GM23338 (cell line): ENCODE data around the gene CDH4. TPM values are rescaled to one million over a fixed set of nuclear protein-coding genes. Genes with fewer than 3 reads are reported as not detected.

ENCODE experiments used
- ATAC-seq: fragments of 200-7000 bp; cut with Tn5 transposase; 3 replicates; pipeline ENCODE4 v1.9.1; 2020
- DNase-seq: peaks from one replicate; pipeline ENCODE4 v3.0.0-alpha.2; 2015; ENCODE audit warnings: low spot score
- H2AFZ ChIP-seq: fragments of 200-600 bp; sonication (generic); 2 replicates; pipeline ENCODE4 v1.8.0; 2016; ENCODE audit warnings: antibody characterized with exemption, mild to moderate bottlenecking, moderate library complexity
- H3F3A ChIP-seq: fragments of 200-600 bp; sonication (generic); replicated peaks from 2 replicates; pipeline ENCODE4 v1.8.0; 2017; ENCODE audit warnings: antibody characterized with exemption, mixed run types, low read depth
- H3K27ac ChIP-seq: fragments of 200-600 bp; sonication (generic); 2 replicates; pipeline ENCODE4 v1.6.1; 2016; ENCODE audit warnings: low read depth
- H3K27me3 ChIP-seq: fragments of 200-600 bp; sonication (generic); 2 replicates; pipeline ENCODE4 v1.8.0; 2016; ENCODE audit warnings: mild to moderate bottlenecking, mixed run types, moderate library complexity; ENCODE audit not compliant: insufficient read depth
- H3K36me3 ChIP-seq: fragments of 200-600 bp; sonication (generic); 2 replicates; pipeline ENCODE4 v1.8.0; 2016; ENCODE audit warnings: mild to moderate bottlenecking; ENCODE audit not compliant: insufficient read depth
- H3K4me1 ChIP-seq: fragments of 200-600 bp; sonication (generic); 2 replicates; pipeline ENCODE4 v1.8.0; 2016; ENCODE audit warnings: mild to moderate bottlenecking, moderate library complexity; ENCODE audit not compliant: insufficient read depth
- H3K4me2 ChIP-seq: fragments of 200-600 bp; sonication (generic); 2 replicates; pipeline ENCODE4 v1.7.1; 2017; ENCODE audit warnings: mixed run types
- H3K4me3 ChIP-seq: fragments of 200-600 bp; sonication (generic); 2 replicates; pipeline ENCODE4 v1.6.1; 2016; ENCODE audit warnings: mixed run types
- H3K79me2 ChIP-seq: fragments of 200-600 bp; sonication (generic); replicated peaks from 2 replicates; pipeline ENCODE4 v1.8.0; 2017; ENCODE audit warnings: mild to moderate bottlenecking; ENCODE audit not compliant: insufficient read depth
- H3K9me2 ChIP-seq: fragments of 200-600 bp; sonication (generic); 2 replicates; pipeline ENCODE4 v1.8.0; 2017; ENCODE audit not compliant: insufficient read depth
- H4K20me1 ChIP-seq: fragments of 200-600 bp; sonication (generic); replicated peaks from 2 replicates; pipeline ENCODE4 v1.8.0; 2017; ENCODE audit warnings: mild to moderate bottlenecking; ENCODE audit not compliant: insufficient read depth
- H3K27ac Mint-ChIP-seq: 2 replicates; pipeline ENCODE4 v1.8.0; 2020; ENCODE audit warnings: inconsistent platforms, mild to moderate bottlenecking, moderate library complexity, mixed read lengths
- H3K27me3 Mint-ChIP-seq: 3 replicates; pipeline ENCODE4 v1.8.0; 2022; ENCODE audit warnings: low read depth, mild to moderate bottlenecking, moderate library complexity, mixed read lengths, inconsistent platforms; ENCODE audit not compliant: insufficient read depth, poor library complexity
- H3K36me3 Mint-ChIP-seq: 3 replicates; pipeline ENCODE4 v1.8.0; 2021; ENCODE audit warnings: low read depth, mild to moderate bottlenecking, inconsistent platforms, moderate library complexity, mixed read lengths
- H3K4me1 Mint-ChIP-seq: 3 replicates; pipeline ENCODE4 v1.8.0; 2020; ENCODE audit warnings: mild to moderate bottlenecking, inconsistent platforms, mixed read lengths
- H3K4me3 Mint-ChIP-seq: 3 replicates; pipeline ENCODE4 v1.8.0; 2021; ENCODE audit warnings: moderate library complexity, mild to moderate bottlenecking, inconsistent platforms, mixed read lengths
- H3K9me3 Mint-ChIP-seq: 3 replicates; pipeline ENCODE4 v1.8.0; 2020; ENCODE audit warnings: moderate library complexity, mild to moderate bottlenecking, inconsistent platforms, mixed read lengths
- ETS1 ChIP-seq: IDR thresholded peaks from 2 replicates; pipeline ENCODE4 v1.6.1; 2016; ENCODE audit warnings: antibody characterized with exemption
- EZH2 ChIP-seq: fragments of 200-600 bp; sonication (generic); IDR thresholded peaks from one replicate; pipeline ENCODE4 v1.8.0; 2017; ENCODE audit warnings: antibody characterized with exemption, mild to moderate bottlenecking, low read depth; ENCODE audit not compliant: unreplicated experiment
- POLR2AphosphoS5 ChIP-seq: IDR thresholded peaks from 2 replicates; pipeline ENCODE4 v1.6.1; 2016; ENCODE audit warnings: antibody characterized with exemption, low read depth
- REST ChIP-seq: IDR thresholded peaks from one replicate; pipeline ENCODE4 v1.6.1; 2018; ENCODE audit warnings: antibody characterized with exemption; ENCODE audit not compliant: unreplicated experiment
- STAT1 ChIP-seq: IDR thresholded peaks from one replicate; pipeline ENCODE4 v1.6.1; 2016; ENCODE audit warnings: antibody characterized with exemption; ENCODE audit not compliant: unreplicated experiment
- ZNF114 ChIP-seq: fragments of 250-450 bp; sonication (Bioruptor Pico); IDR thresholded peaks from 2 replicates; pipeline ENCODE4 v1.5.0; 2020; ENCODE audit warnings: mild to moderate bottlenecking, moderate library complexity
- ZNF331 ChIP-seq: fragments of 250-450 bp; sonication (Bioruptor Pico); IDR thresholded peaks from 2 replicates; pipeline ENCODE4 v1.5.0; 2020; ENCODE audit warnings: low read depth, mild to moderate bottlenecking, moderate library complexity
- ZNF462 ChIP-seq: fragments of 250-450 bp; sonication (Bioruptor Pico); IDR thresholded peaks from 2 replicates; pipeline ENCODE4 v1.5.0; 2020; ENCODE audit warnings: mild to moderate bottlenecking, moderate library complexity
- polyA plus RNA-seq: library from polyadenylated mRNA; unstranded; fragments of >200 nt; fragmentation: Nextera tagmentation; extraction: Ambion mirVana; gene quantifications from 2 replicates; pipeline ENCODE4 v1.2.1, GENCODE V29; 2016
- total RNA-seq: library from RNA; depleted of rRNA; stranded (reverse); fragments of >200 nt; shearing (Covaris generic); gene quantifications from 2 replicates; pipeline ENCODE4 v1.2.3, GENCODE V29; 2014

The CDH4 gene
- total and polyA plus RNA-seq, 2 experiments from 2014 or later: 1.2 to 4.2 TPM

- no peak for TF ChIP-seq REST
- TF ChIP-seq ZNF114 (CRISPR knock-in tag): no peak
- TF ChIP-seq POLR2AphosphoS5: no peak
- no peak for TF ChIP-seq ZNF462
- no peak for TF ChIP-seq STAT1
Measured at GRCh38 chr20:61614706-61615100, 362.6 kb downstream of the CDH4 start (continued).

GRCh38 chr20:61615806-61616205 lies 363.7 kb downstream of the CDH4 start:
- no peaks in the 10 kb centered on the region for H3K4me1 ChIP-seq
- DNase-seq: no peak
- H3K4me1 Mint-ChIP-seq: no peaks in the 10 kb centered on the region
- no peak overlapping the region for H3K27ac Mint-ChIP-seq
- H3K27ac ChIP-seq: no peak overlapping the region
- no peak overlapping the region for H3K4me3 ChIP-seq
- H3K4me3 Mint-ChIP-seq: no peak overlapping the region; the same call in 2 of the 3 replicates
- no peaks in the 10 kb centered on the region for H3K27me3 ChIP-seq
- H3K27me3 Mint-ChIP-seq: peaks cover 20% of the 10 kb centered on the region
- no peak overlapping the region for H2AFZ ChIP-seq
- no peaks in the 10 kb centered on the region for H4K20me1 ChIP-seq
- H3K36me3 Mint-ChIP-seq: peaks cover 3% of the 10 kb centered on the region; the same call in 1 of the 3 replicates
- peaks cover 33% of the 10 kb centered on the region for H3K9me3 Mint-ChIP-seq
- no peaks in the 10 kb centered on the region for H3K79me2 ChIP-seq
- no peak for ATAC-seq
- H3K36me3 ChIP-seq: no peaks in the 10 kb centered on the region
- no peaks in the 10 kb centered on the region for H3K9me2 ChIP-seq
- no peak overlapping the region for H3K4me2 ChIP-seq
- H3F3A ChIP-seq: no peaks in the 10 kb centered on the region
- no peak for TF ChIP-seq ETS1
- TF ChIP-seq REST: no peak
- no peak for TF ChIP-seq ZNF331 (CRISPR knock-in tag)
- TF ChIP-seq EZH2: no peak
- no peak for TF ChIP-seq STAT1
- TF ChIP-seq POLR2AphosphoS5: no peak
